SH-SY5Y (cell line): ENCODE data around the gene SHB.

Source experiments
- GATA2 ChIP-seq: IDR thresholded peaks from 2 replicates; pipeline ENCODE4 v1.6.1; 2011; ENCODE audit warnings: mild to moderate bottlenecking, low read depth, low read length
- GATA3 ChIP-seq: IDR thresholded peaks from 2 replicates; pipeline ENCODE4 v1.6.1; 2011; ENCODE audit warnings: low read depth, mild to moderate bottlenecking, low read length, moderate library complexity

DNA sequence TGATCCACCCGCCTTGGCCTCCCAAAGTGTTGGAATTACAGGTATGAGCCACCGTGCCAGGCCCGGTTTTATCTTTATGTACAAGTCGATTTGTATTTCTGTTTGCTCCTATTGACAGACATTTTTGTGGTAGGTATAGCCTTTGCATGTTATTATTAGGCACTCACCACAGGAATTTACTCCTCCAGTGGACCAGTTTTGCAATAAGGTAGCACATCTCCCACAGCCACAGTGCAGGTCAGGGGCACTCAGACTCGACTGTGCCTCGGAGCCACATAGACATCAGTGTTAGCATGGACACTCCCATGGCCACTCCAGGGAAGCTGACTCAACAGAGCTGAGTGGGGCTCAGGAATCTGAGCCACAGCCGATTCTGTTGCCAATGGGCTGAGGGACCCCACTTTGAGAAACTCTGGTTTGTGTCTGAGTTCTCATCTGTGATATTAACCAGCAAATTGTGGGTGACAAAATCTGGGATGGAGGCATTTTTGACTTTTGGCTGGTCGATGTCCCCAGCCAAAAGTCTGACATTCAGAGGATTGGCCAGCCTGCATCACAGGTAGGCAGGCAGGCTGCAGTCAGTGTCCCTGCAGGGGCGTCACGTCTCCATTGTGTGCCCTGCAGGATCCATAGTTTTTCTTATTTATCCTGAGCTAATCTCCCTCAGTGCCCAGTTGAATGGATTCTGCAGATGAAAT is 15.0 kb upstream of the SHB start:
- TF ChIP-seq GATA2 (no peak), GATA3 (no peak)
